DND-41 (cell line): ENCODE measurements around the gene TSHZ2.

Source experiments
- EZH2 ChIP-seq: IDR thresholded peaks from 3 replicates; pipeline ENCODE4 v1.6.1; 2012; ENCODE audit warnings: borderline replicate concordance, low read depth, mild to moderate bottlenecking, moderate library complexity, low read length, inconsistent platforms; ENCODE audit not compliant: severe bottlenecking
- TF ChIP-seq, protein P1 (sequence below): IDR thresholded peaks from 2 replicates; pipeline ENCODE4 v1.5.1; 2012; ENCODE audit warnings: borderline replicate concordance, low read length, moderate library complexity, mild to moderate bottlenecking; ENCODE audit not compliant: poor library complexity, severe bottlenecking; ENCODE audit errors: extremely low read depth

DNA sequence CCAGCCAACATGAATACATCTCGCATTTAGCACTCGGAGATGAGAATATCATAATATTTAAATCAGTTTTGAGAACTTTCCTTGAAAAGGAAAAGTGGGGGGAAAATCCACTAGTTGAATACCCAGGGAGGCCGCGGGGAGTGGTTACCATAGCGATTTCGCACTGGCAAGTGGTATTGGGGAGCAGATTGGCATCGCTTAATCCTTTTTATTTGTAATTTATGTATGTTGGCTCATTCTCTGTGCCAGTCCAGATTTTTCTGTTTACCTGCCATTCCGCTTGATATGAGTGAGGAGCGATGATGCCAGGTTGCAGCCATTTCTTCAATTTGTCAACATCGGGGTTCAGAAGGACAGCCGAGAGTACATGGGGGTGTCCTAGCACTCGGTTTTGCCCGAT is 329.7 kb downstream of the TSHZ2 start:
- TF ChIP-seq, protein P1, sequence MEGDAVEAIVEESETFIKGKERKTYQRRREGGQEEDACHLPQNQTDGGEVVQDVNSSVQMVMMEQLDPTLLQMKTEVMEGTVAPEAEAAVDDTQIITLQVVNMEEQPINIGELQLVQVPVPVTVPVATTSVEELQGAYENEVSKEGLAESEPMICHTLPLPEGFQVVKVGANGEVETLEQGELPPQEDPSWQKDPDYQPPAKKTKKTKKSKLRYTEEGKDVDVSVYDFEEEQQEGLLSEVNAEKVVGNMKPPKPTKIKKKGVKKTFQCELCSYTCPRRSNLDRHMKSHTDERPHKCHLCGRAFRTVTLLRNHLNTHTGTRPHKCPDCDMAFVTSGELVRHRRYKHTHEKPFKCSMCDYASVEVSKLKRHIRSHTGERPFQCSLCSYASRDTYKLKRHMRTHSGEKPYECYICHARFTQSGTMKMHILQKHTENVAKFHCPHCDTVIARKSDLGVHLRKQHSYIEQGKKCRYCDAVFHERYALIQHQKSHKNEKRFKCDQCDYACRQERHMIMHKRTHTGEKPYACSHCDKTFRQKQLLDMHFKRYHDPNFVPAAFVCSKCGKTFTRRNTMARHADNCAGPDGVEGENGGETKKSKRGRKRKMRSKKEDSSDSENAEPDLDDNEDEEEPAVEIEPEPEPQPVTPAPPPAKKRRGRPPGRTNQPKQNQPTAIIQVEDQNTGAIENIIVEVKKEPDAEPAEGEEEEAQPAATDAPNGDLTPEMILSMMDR, result no peak
- no peak for TF ChIP-seq EZH2
